ENCODE measurements around the gene IL4.
"Not testable (repeated sequence)": the region's sequence is repeated elsewhere in the genome, so short reads cannot be mapped to it uniquely, and the experiment has no call there.

The IL4 gene

DNA sequence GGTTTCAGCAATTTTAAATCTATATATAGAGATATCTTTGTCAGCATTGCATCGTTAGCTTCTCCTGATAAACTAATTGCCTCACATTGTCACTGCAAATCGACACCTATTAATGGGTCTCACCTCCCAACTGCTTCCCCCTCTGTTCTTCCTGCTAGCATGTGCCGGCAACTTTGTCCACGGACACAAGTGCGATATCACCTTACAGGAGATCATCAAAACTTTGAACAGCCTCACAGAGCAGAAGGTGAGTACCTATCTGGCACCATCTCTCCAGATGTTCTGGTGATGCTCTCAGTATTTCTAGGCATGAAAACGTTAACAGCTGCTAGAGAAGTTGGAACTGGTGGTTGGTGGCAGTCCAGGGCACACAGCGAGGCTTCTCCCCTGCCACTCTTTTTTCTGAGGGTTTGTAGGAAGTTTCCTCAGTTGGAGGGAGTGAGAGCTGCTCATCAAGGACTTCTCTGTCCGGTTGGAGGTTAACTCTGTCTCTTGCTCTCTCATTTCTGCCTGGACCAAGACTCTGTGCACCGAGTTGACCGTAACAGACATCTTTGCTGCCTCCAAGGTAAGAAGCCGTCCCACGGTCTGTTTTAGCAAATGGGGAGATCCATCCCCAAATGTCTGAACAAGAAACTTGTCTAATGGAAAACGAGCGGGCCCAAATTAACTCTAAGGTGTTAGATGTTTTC lies at the start of gene IL4:
IL4 (plus strand) TSS at position 51 of the 692 bp plus-strand sequence; CDS start at position 113, 62 bp downstream.
- DNase-seq (ENCODE audit: low read depth in 2 of 2) = no peak

GRCh38 chr5:132627470-132627869 lies 46.3 kb upstream of the IL4 start:
- no peak for DNase-seq (ENCODE audit: low read depth in 2 of 2)

DNA sequence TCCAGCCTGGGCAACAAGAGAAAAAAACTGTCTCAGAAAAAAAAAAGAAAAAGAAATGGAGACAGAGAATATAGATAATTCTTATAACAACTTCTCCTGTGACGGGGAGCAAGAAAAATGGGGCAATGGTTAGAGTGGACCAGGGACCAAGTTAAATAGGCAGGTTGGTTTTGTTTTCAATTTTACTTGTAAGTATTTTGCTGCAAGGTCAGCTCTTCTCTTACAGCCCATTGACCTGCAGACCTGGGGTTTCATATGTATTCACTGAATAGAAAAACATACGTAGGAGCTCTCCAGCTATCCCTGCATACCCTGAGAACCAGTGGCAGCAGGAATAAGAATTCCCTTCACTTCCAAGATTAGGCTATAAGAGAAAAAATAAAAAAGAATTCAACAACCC lies 45.0 kb upstream of the IL4 start:
- no peak for DNase-seq (ENCODE audit: low read depth in 2 of 2)

DNA sequence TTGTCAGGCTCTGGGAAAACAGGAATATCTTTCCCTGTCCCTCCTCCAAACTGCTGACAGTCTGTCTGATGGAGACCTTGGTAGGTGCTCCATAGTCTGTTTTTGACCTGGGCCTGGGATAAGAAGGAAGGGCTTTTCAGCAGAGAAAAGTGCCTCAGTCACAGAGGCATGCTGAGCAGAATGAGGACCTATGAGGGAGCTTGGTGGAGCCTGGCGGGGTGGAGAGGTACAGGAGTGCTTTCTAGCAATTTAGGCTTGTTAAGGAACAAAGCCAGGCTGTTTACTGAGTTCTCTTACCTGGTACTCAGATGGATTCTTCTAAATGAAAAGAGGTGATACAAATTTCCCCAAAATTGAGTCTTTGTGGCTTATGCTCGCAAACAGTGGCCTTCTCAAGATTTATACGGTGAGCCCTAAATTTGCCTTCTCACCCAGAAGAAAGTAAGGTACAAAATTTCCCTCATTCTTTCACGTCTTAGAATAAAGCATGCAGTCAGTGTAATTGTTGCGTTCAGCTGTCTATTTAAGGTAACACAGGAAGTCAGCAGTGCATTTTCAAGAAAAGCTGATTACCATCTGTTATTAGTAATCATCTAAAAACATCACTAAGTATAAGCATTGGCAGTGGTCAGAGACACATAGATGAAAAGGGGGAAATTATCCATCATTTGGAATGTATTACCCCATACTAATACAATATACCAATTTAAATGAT lies 44.4 kb upstream of the IL4 start:
- DNase-seq (ENCODE audit: low read depth in 2 of 2) = no peak

GRCh38 chr5:132633587-132633986 lies 40.2 kb upstream of the IL4 start:
- DNase-seq (ENCODE audit: low read depth in 2 of 2) = not testable (repeated sequence)

- no peak for DNase-seq (ENCODE audit: low read depth in 2 of 2)
Measured at GRCh38 chr5:132635873-132636272, 37.9 kb upstream of the IL4 start.

- DNase-seq (ENCODE audit: low read depth in 2 of 2) = no peak
Measured at GRCh38 chr5:132637241-132637640, 36.5 kb upstream of the IL4 start.

GRCh38 chr5:132639706-132640130 lies 34.1 kb upstream of the IL4 start:
- DNase-seq (ENCODE audit: low read depth in 2 of 2) = no peak

GRCh38 chr5:132640613-132641012 lies 33.2 kb upstream of the IL4 start:
- DNase-seq (ENCODE audit: low read depth in 2 of 2) = no peak

- no peak for DNase-seq (ENCODE audit: low read depth in 2 of 2)
Measured at GRCh38 chr5:132641241-132641723, 32.5 kb upstream of the IL4 start.

- no peak for DNase-seq (ENCODE audit: low read depth in 2 of 2)
Measured at GRCh38 chr5:132641841-132642240, 31.9 kb upstream of the IL4 start.

DNA sequence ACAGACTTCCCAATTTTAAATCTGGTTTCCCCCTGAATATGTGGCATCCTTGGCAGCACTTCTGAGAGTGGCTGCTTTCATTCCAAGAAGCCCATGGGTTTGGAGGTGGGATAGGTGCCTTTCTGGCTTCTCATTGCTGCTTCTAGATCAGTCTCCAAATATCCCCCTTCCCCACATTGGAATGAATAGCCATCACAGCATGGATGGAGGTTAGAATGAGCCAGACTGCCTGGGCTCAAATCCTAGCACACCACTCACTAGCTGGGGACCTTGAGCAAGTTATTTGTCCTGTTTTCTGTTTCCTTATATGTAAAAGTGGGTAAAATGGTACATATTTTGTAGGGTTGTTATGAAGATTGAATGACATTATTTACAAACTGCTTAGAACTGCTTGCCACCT lies 29.6 kb upstream of the IL4 start:
- no peak for DNase-seq (ENCODE audit: low read depth in 2 of 2)

- no peak for DNase-seq (ENCODE audit: low read depth in 2 of 2)
Measured at GRCh38 chr5:132646583-132647266, 27.1 kb upstream of the IL4 start.

GRCh38 chr5:132647473-132647872 lies 26.3 kb upstream of the IL4 start:
- no peak for DNase-seq (ENCODE audit: low read depth in 2 of 2)

DNA sequence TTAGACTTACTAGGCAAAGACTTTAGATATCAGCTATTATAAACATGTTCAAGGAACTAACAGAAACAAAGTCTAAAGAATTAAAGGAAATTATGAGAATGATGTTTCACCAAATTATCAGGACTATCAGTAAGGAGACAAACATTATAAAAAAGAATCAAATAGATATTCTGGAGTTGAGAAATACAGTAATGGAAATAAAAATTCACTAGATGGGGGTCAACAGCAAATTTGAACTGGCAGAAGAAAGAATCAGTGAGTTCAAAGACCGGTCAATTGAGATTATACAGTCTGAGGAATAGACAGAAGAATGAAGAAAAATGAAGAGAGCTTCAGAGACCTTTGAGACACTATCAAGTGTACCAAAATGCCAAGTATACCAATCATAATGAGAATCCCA lies 25.4 kb upstream of the IL4 start:
- no peak for DNase-seq (ENCODE audit: low read depth in 2 of 2)

- DNase-seq (ENCODE audit: low read depth in 2 of 2) = no peak
Measured at GRCh38 chr5:132651838-132652469, 21.8 kb upstream of the IL4 start.

DNA sequence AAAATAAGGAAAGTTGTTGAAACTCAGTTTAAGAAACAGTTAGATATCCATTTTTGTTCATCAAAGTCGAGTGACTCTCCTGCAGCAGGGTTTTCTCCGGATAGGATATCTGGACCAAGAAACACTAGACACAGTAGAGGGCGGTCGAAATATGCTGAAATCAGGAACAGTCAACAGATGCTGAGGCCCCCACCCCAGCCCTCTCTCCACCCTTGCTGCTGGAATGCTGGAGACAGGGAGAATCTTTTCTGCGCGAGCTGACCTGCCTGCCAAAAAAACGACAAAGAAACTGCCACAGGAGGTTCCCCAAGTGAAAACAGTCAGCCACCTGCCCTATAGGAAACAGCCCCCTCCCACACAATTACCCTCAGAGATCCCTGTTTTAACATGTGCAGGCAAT lies 20.1 kb upstream of the IL4 start:
- no peak for DNase-seq (ENCODE audit: low read depth in 2 of 2)

GRCh38 chr5:132655821-132656773 lies 17.7 kb upstream of the IL4 start:
- peak; percentile 6 to 49 for DNase-seq (ENCODE audit: low read depth in 2 of 2)

DNA sequence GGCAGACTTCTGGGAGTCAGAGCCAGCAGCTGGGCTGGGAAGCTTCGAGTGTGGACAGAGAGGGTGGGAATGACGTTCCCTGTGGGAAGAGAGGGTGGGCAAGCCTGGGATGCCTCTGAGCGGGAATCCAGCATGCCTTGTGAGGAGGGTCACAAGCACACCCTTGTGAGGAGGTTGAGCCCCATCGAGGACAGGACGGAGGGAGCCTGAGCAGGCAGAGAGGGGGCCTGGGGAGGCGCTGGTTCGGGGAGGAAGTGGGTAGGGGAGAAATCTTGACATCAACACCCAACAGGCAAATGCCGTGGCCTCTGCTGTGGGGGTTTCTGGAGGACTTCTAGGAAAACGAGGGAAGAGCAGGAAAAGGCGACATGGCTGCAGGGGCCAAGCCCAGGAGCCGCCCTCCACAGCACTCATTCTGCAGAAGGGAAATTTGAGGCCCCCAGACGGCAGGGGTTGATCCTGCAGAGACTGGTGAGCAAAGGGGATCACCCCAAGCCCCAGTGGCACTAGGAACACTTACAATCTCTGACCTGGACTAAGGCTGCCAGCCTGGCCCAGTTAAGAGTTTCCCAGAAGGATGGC lies 16.9 kb upstream of the IL4 start:
- DNase-seq (ENCODE audit: low read depth in 2 of 2) = no peak

DNA sequence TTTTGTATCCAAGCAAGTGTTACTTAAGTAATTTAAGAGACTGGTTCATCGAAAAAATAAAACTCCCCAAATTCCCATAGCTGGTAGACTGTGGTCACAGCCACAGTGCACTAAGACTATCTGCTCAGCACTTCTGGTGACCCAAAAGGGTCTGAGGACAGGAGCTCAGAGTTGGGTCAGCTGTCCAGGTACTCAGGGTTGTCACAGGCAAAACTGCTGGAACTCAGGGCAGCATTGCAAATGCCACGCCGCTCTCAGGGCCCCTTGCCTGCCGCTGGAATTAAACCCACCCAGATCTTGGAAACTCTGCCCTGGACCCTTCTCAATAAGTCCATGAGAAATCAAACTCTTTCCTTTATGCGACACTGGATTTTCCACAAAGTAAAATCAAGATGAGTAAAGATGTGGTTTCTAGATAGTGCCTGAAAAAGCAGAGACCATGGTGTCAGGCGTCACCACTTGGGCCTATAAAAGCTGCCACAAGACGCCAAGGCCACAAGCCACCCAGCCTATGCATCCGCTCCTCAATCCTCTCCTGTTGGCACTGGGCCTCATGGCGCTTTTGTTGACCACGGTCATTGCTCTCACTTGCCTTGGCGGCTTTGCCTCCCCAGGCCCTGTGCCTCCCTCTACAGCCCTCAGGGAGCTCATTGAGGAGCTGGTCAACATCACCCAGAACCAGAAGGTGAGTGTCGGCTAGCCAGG lies 16.0 kb upstream of the IL4 start, which contains the start of gene IL13:
IL13 (plus strand) TSS at position 498 of the 705 bp plus-strand sequence; CDS start at position 512, 14 bp downstream.
- DNase-seq (ENCODE audit: low read depth in 2 of 2) = no peak
